H1 (cell line): ENCODE results near the gene GRIN2B.

ENCODE experiments used
- BRCA1 ChIP-seq: IDR thresholded peaks from 2 replicates; pipeline ENCODE4 v1.6.1; 2012; ENCODE audit warnings: low read depth, low read length, improper control_type of control experiment
- CTBP2 ChIP-seq: IDR thresholded peaks from 2 replicates; pipeline ENCODE4 v1.7.0; 2011; ENCODE audit warnings: borderline replicate concordance, mild to moderate bottlenecking, moderate library complexity, mixed read lengths, low read length; ENCODE audit not compliant: insufficient read depth, insufficient read length
- CTCF ChIP-seq, 3 experiments: IDR thresholded peaks; 1 replicate in 2 of 3; 2 replicates in 1 of 3; pipeline versions ENCODE4 v1.5.1 to v1.6.1; 2011; ENCODE audit warnings: low read length in 3 of 3, mild to moderate bottlenecking in 3 of 3, inconsistent platforms in 2 of 3, low read depth in 1 of 3, moderate library complexity in 1 of 3; ENCODE audit not compliant: insufficient read depth in 1 of 3; ENCODE audit errors: control extremely low read depth in 1 of 3
- EZH2 ChIP-seq: fragments of 200-600 bp; sonication (generic); IDR thresholded peaks from 2 replicates; pipeline ENCODE4 v1.7.1; 2012; ENCODE audit warnings: low read depth, mild to moderate bottlenecking, moderate library complexity, low read length, inconsistent platforms; ENCODE audit not compliant: severe bottlenecking
- JUND ChIP-seq: IDR thresholded peaks from 2 replicates; pipeline ENCODE4 v1.6.1; 2011; ENCODE audit warnings: mild to moderate bottlenecking, improper control_type of control experiment, low read length
- MAX ChIP-seq: IDR thresholded peaks from 2 replicates; pipeline ENCODE4 v1.6.1; 2012; ENCODE audit warnings: inconsistent platforms
- POLR2A ChIP-seq, 2 experiments: IDR thresholded peaks; 1 replicate in 1 of 2; 2 replicates in 1 of 2; pipeline ENCODE4 v1.6.1; 2011; ENCODE audit warnings: low read depth in 2 of 2, low read length in 2 of 2, mild to moderate bottlenecking in 2 of 2; ENCODE audit errors: control extremely low read depth in 1 of 2
- POLR2AphosphoS5 ChIP-seq: IDR thresholded peaks from 2 replicates; pipeline ENCODE4 v1.6.1; 2011; ENCODE audit warnings: low read depth, low read length
- RNF2 ChIP-seq: fragments of 200-900, 300-1000 bp; sonication (generic); IDR thresholded peaks from 2 replicates; pipeline ENCODE4 v1.7.1; 2016; ENCODE audit warnings: borderline replicate concordance, low read depth, mild to moderate bottlenecking, antibody characterized with exemption, low read length; ENCODE audit not compliant: poor library complexity, severe bottlenecking; ENCODE audit errors: missing control alignments
- SIN3A ChIP-seq, 2 experiments: IDR thresholded peaks in 1 of 2; conservative IDR thresholded peaks in 1 of 2; 2 replicates each; pipeline ENCODE4 v1.6.1; 2011 to 2012; ENCODE audit warnings: low read length in 2 of 2, improper control_type of control experiment in 1 of 2, low read depth in 1 of 2, mild to moderate bottlenecking in 1 of 2
- TAF1 ChIP-seq: IDR thresholded peaks from 2 replicates; pipeline ENCODE4 v1.6.1; 2011; ENCODE audit warnings: mild to moderate bottlenecking, low read depth, low read length

GRCh38 chr12:13952096-13952495, 29.3 kb downstream of the GRIN2B start:
- TF ChIP-seq CTBP2: no peak
- no peak for TF ChIP-seq MAX
- no peak for TF ChIP-seq RNF2
- no peak for TF ChIP-seq CTCF (IDR thresholded peaks at IDR 0.05; ENCODE audit: control extremely low read depth in 1 of 3, insufficient read depth in 1 of 3, low read depth in 1 of 3, low read length in 3 of 3)
- no peak for TF ChIP-seq POLR2AphosphoS5
- no peak for TF ChIP-seq EZH2
- TF ChIP-seq TAF1: no peak
- TF ChIP-seq POLR2A (IDR thresholded peaks at IDR 0.05; ENCODE audit: control extremely low read depth in 1 of 2, low read depth in 2 of 2, low read length in 2 of 2): no peak
- TF ChIP-seq JUND: no peak
- no peak for TF ChIP-seq BRCA1
- TF ChIP-seq SIN3A (conservative IDR thresholded peaks at IDR 0.05 in 1 of 2, IDR thresholded peaks at IDR 0.05 in 1 of 2; ENCODE audit: low read depth in 1 of 2, low read length in 2 of 2): no peak
